22Rv1 (cell line): Measurements from ENCODE around the gene TSPYL1.

Experiments used
- ZFX ChIP-seq: fragments of 450-650 bp; IDR thresholded peaks from 2 replicates; pipeline ENCODE4 v1.6.1; 2017; ENCODE audit warnings: antibody characterized with exemption, borderline replicate concordance
- TF ChIP-seq, protein P1 (sequence below): fragments of 450-650 bp; IDR thresholded peaks from 2 replicates; pipeline ENCODE4 v1.5.1; 2017; ENCODE audit warnings: mild to moderate bottlenecking

DNA sequence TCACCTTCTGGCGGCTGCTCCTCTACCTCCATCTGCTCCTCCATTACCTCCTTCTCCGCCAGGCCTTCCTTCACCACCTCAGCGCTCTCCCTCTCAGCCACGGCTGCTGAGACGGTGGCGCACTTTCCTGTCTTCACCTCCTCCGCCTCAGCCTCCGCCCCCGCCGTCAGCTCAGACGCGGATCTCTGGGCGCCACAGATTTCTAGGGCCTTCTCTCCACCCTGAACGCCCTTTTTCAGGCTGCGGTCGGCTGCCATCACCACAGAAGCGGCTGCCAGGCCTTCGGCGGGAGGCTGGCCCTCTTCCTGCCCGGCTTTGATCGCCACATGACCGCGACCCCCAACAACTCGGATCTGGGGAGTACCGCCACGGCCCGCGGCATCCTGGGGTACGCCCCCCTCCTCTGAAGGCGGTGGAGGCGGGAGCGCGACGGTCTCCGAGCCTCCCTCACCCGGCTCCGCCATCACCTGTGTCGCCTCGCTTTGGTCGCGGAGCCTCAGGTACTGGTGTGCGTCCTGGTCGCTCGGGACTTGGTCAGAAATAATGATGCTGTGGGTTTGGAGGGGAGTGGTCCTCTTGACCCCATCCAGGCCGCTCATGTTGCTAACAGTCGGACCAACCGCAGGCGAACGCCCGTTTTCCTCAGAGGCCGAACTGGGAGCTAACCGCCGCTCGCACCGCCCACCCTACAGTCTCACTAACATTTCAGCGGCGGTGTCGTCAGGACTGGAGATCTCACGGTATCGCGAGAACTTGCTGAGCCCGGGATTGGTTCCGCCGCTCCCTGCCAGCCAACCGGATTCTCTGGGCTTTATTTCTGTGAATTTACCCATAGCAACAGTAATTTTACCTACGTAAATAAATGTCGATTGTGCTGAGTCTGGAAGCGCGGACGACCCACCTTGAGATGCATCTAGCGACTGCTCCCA lies at the start of gene TSPYL1:
- TF ChIP-seq, protein P1, sequence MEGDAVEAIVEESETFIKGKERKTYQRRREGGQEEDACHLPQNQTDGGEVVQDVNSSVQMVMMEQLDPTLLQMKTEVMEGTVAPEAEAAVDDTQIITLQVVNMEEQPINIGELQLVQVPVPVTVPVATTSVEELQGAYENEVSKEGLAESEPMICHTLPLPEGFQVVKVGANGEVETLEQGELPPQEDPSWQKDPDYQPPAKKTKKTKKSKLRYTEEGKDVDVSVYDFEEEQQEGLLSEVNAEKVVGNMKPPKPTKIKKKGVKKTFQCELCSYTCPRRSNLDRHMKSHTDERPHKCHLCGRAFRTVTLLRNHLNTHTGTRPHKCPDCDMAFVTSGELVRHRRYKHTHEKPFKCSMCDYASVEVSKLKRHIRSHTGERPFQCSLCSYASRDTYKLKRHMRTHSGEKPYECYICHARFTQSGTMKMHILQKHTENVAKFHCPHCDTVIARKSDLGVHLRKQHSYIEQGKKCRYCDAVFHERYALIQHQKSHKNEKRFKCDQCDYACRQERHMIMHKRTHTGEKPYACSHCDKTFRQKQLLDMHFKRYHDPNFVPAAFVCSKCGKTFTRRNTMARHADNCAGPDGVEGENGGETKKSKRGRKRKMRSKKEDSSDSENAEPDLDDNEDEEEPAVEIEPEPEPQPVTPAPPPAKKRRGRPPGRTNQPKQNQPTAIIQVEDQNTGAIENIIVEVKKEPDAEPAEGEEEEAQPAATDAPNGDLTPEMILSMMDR, result peak; percentile 17; the same call in 1 of the 2 replicates
- TF ChIP-seq ZFX, result no peak
